ENCODE measurements around the gene KCTD7. TPM values are rescaled to one million over a fixed set of nuclear protein-coding genes. Genes with fewer than 3 reads are reported as not detected.
"Not testable (repeated sequence)": the region's sequence is repeated elsewhere in the genome, so short reads cannot be mapped to it uniquely, and the experiment has no call there.

KCTD7 gene
- total RNA-seq, 1 donor from 2014 or later: 9.2 TPM

GRCh38 chr7:66669088-66669487, 40.4 kb downstream of the KCTD7 start:
- Histone ChIP-seq H4K20me1 (ENCODE audit: low read depth) (peaks cover 37% of the 10 kb centered on the region), H3K4me3 (no peak overlapping the region)
- peaks cover 4% of the 10 kb centered on the region for H3K27me3 Mint-ChIP-seq (ENCODE audit: insufficient read depth, low read depth)

GRCh38 chr7:66669496-66669895, 40.8 kb downstream of the KCTD7 start:
- no peak for DNase-seq (ENCODE audit: low spot score)
- no peak for TF ChIP-seq CTCF (IDR thresholded peaks at IDR 0.05)
- TF ChIP-seq EZH2phosphoT487 (IDR thresholded peaks at IDR 0.05): no peak
- no peak for TF ChIP-seq EZH2 (IDR thresholded peaks at IDR 0.05)
- H3K4me3 ChIP-seq: no peak overlapping the region
- H3K9ac ChIP-seq: no peak overlapping the region
- H3K4me2 ChIP-seq: no peak overlapping the region
- H3K79me2 ChIP-seq (ENCODE audit: low read depth): peaks cover 16% of the 10 kb centered on the region
- no peaks in the 10 kb centered on the region for H3F3A ChIP-seq (ENCODE audit: low read depth)
- H3K27me3 ChIP-seq: no peaks in the 10 kb centered on the region
- Mint-ChIP-seq H3K4me3 (no peak overlapping the region), H3K9me3 (no peaks in the 10 kb centered on the region), H3K27me3 (ENCODE audit: insufficient read depth, low read depth) (peaks cover 6% of the 10 kb centered on the region), H3K36me3 (peaks cover 11% of the 10 kb centered on the region), H3K4me1 (no peaks in the 10 kb centered on the region), H3K27ac (no peak overlapping the region)
- H3K36me3 ChIP-seq: no peaks in the 10 kb centered on the region
- no peak overlapping the region for H3K27ac ChIP-seq
- H2AFZ ChIP-seq (replicated peaks): no peak overlapping the region
- H3K4me1 ChIP-seq: no peaks in the 10 kb centered on the region
- H3K9me3 ChIP-seq (ENCODE audit: low read depth): no peaks in the 10 kb centered on the region
- H4K20me1 ChIP-seq (ENCODE audit: low read depth): peaks cover 36% of the 10 kb centered on the region

More at GRCh38 chr7:66669088-66669487, 40.4 kb downstream of the KCTD7 start:
- Histone ChIP-seq H3F3A (ENCODE audit: low read depth) (no peaks in the 10 kb centered on the region), H2AFZ (replicated peaks) (no peak overlapping the region), H3K27ac (no peak overlapping the region), H3K9me3 (ENCODE audit: low read depth) (no peaks in the 10 kb centered on the region), H3K9ac (no peak overlapping the region), H3K27me3 (no peaks in the 10 kb centered on the region), H3K79me2 (ENCODE audit: low read depth) (peaks cover 19% of the 10 kb centered on the region), H3K4me2 (no peak overlapping the region), H3K36me3 (no peaks in the 10 kb centered on the region), H3K4me1 (no peaks in the 10 kb centered on the region)
- Mint-ChIP-seq H3K4me3 (no peak overlapping the region), H3K9me3 (no peaks in the 10 kb centered on the region), H3K4me1 (no peaks in the 10 kb centered on the region), H3K27ac (no peak overlapping the region), H3K36me3 (peaks cover 11% of the 10 kb centered on the region)
- no peak for DNase-seq (ENCODE audit: low spot score)
- TF ChIP-seq CTCF (IDR thresholded peaks at IDR 0.05) (no peak), EZH2 (IDR thresholded peaks at IDR 0.05) (no peak), EZH2phosphoT487 (IDR thresholded peaks at IDR 0.05) (no peak)

- peaks cover 11% of the 10 kb centered on the region for H3K36me3 Mint-ChIP-seq
- TF ChIP-seq CTCF (IDR thresholded peaks at IDR 0.05): no peak
- H4K20me1 ChIP-seq (ENCODE audit: low read depth): peaks cover 29% of the 10 kb centered on the region
Observed at GRCh38 chr7:66671034-66671433, 42.4 kb downstream of the KCTD7 start.

GRCh38 chr7:66671486-66671885, 42.8 kb downstream of the KCTD7 start:
- DNase-seq (ENCODE audit: low spot score); H3K27me3 ChIP-seq: not testable (repeated sequence)

More at GRCh38 chr7:66671034-66671433, 42.4 kb downstream of the KCTD7 start:
- H3K9ac ChIP-seq: no peak overlapping the region
- Mint-ChIP-seq H3K4me3 (no peak overlapping the region), H3K27me3 (ENCODE audit: insufficient read depth, low read depth) (peaks cover 6% of the 10 kb centered on the region), H3K9me3 (no peaks in the 10 kb centered on the region), H3K27ac (no peak overlapping the region), H3K4me1 (no peaks in the 10 kb centered on the region)
- peaks cover 14% of the 10 kb centered on the region for H3K79me2 ChIP-seq (ENCODE audit: low read depth)
- no peak overlapping the region for H3K4me2 ChIP-seq
- H3K27me3 ChIP-seq: no peaks in the 10 kb centered on the region
- no peak for DNase-seq (ENCODE audit: low spot score)
- H3K36me3 ChIP-seq: no peaks in the 10 kb centered on the region
- no peaks in the 10 kb centered on the region for H3F3A ChIP-seq (ENCODE audit: low read depth)
- H3K9me3 ChIP-seq (ENCODE audit: low read depth): no peaks in the 10 kb centered on the region
- no peak overlapping the region for H2AFZ ChIP-seq (replicated peaks)
- H3K27ac ChIP-seq: no peak overlapping the region
- no peak overlapping the region for H3K4me3 ChIP-seq
- H3K4me1 ChIP-seq: no peaks in the 10 kb centered on the region

GRCh38 chr7:66672432-66673123, 43.9 kb downstream of the KCTD7 start:
- peaks cover 14% of the 10 kb centered on the region for H3K36me3 Mint-ChIP-seq
- H3K79me2 ChIP-seq (ENCODE audit: low read depth): peaks cover 13% of the 10 kb centered on the region

More at GRCh38 chr7:66671486-66671885, 42.8 kb downstream of the KCTD7 start:
- H3K9ac ChIP-seq; H3K9me3 Mint-ChIP-seq; H3K4me2 ChIP-seq; H3K27ac Mint-ChIP-seq; H2AFZ ChIP-seq (replicated peaks); H3F3A ChIP-seq (ENCODE audit: low read depth); H3K36me3 ChIP-seq; H3K4me1 Mint-ChIP-seq; H3K27me3 Mint-ChIP-seq (ENCODE audit: insufficient read depth, low read depth); H3K27ac ChIP-seq; H3K4me3 Mint-ChIP-seq; H3K4me1 ChIP-seq; H3K4me3 ChIP-seq; H3K9me3 ChIP-seq (ENCODE audit: low read depth): not testable (repeated sequence)
- H3K36me3 Mint-ChIP-seq: peaks cover 11% of the 10 kb centered on the region
- Histone ChIP-seq H4K20me1 (ENCODE audit: low read depth) (peaks cover 25% of the 10 kb centered on the region), H3K79me2 (ENCODE audit: low read depth) (peaks cover 13% of the 10 kb centered on the region)

More at GRCh38 chr7:66672432-66673123, 43.9 kb downstream of the KCTD7 start:
- peaks cover 17% of the 10 kb centered on the region for H4K20me1 ChIP-seq (ENCODE audit: low read depth)
- not testable (repeated sequence) for H3K4me3 Mint-ChIP-seq; H3K4me1 ChIP-seq; H3K27me3 ChIP-seq; H3K36me3 ChIP-seq; H3K4me1 Mint-ChIP-seq; H3K4me3 ChIP-seq; H3F3A ChIP-seq (ENCODE audit: low read depth); H3K27ac ChIP-seq; DNase-seq (ENCODE audit: low spot score); H3K27me3 Mint-ChIP-seq (ENCODE audit: insufficient read depth, low read depth); H3K27ac Mint-ChIP-seq; H3K4me2 ChIP-seq; H3K9ac ChIP-seq; H3K9me3 ChIP-seq (ENCODE audit: low read depth); H2AFZ ChIP-seq (replicated peaks); H3K9me3 Mint-ChIP-seq

All from neural progenitor cell (in vitro differentiated cells).